GM10248 (cell line): ENCODE data around the gene MARCHF6.

Experiments
- CTCF ChIA-PET: fragments of 300-600 bp; sonication (Branson Sonifier 250); formaldehyde crosslinking; extraction: SDS; loops from one replicate; lab custom pipeline; 2021; ENCODE audit warnings: antibody characterized with exemption; lab: Yijun Ruan, JAX
- POLR2A ChIA-PET: fragments of 350-650 bp; sonication (Branson Sonifier 250); formaldehyde crosslinking; extraction: SDS; loops from one replicate; lab custom pipeline; 2020; ENCODE audit warnings: antibody characterized with exemption; lab: Yijun Ruan, JAX
- DNase-seq: peaks from one replicate; pipeline ENCODE4 v3.0.0; 2012; ENCODE audit errors: extremely low spot score
- TF ChIP-seq, protein P1 (sequence below): IDR thresholded peaks from 2 replicates; pipeline ENCODE4 v1.5.1; 2012; ENCODE audit warnings: mild to moderate bottlenecking, low read depth; ENCODE audit errors: extremely low read depth, missing control alignments, control extremely low read depth

MARCHF6 gene

GRCh38 chr5:10317825-10318682, 35.4 kb upstream of the MARCHF6 start:
- CTCF ChIA-PET: interaction anchor here (1.5 to 2.1 kb wide), 2 partner anchors 26 to 34 kb away, joined by 3 to 5 read pairs; no protein-coding TSS in a partner anchor
- POLR2A ChIA-PET: no interaction called here
- DNase-seq: no peak
- TF ChIP-seq, protein P1, sequence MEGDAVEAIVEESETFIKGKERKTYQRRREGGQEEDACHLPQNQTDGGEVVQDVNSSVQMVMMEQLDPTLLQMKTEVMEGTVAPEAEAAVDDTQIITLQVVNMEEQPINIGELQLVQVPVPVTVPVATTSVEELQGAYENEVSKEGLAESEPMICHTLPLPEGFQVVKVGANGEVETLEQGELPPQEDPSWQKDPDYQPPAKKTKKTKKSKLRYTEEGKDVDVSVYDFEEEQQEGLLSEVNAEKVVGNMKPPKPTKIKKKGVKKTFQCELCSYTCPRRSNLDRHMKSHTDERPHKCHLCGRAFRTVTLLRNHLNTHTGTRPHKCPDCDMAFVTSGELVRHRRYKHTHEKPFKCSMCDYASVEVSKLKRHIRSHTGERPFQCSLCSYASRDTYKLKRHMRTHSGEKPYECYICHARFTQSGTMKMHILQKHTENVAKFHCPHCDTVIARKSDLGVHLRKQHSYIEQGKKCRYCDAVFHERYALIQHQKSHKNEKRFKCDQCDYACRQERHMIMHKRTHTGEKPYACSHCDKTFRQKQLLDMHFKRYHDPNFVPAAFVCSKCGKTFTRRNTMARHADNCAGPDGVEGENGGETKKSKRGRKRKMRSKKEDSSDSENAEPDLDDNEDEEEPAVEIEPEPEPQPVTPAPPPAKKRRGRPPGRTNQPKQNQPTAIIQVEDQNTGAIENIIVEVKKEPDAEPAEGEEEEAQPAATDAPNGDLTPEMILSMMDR: no peak

- ChIA-PET POLR2A (no interaction called here), CTCF (interaction anchor here (1.1 to 2.1 kb wide), 3 partner anchors 28 to 39 kb away, joined by 3 to 5 read pairs (median 4); no protein-coding TSS in a partner anchor)
- TF ChIP-seq, protein P1: no peak
- no peak for DNase-seq
These were observed 34.2 kb upstream of the MARCHF6 start for GRCh38 chr5:10319202-10319851.

GRCh38 chr5:10320793-10321192, 32.7 kb upstream of the MARCHF6 start:
- TF ChIP-seq, protein P1: no peak
- CTCF ChIA-PET: no interaction called here
- DNase-seq: no peak
- POLR2A ChIA-PET: no interaction called here

DNA sequence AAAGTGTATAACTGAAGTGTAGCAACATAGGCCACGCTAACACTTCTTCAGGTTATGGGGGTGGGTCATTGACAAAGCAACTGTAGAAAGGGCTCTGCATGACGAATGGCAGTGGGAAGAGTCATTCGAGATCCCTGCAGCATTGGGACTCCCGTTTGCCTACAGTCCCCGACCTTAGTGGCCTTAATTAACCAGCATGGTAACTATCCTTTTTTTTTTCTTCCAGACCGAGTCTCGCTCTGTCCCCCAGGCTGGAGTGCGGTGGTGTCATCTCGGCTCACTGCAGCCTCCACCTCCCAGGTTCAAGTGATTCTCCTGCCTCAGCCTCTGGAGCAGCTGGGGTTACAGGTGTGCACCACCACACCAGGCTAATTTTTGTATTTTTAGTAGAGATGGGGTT, 31.6 kb upstream of the MARCHF6 start:
- ChIA-PET CTCF (no interaction called here), POLR2A (no interaction called here)
- DNase-seq: no peak
- TF ChIP-seq, protein P1: no peak

DNA sequence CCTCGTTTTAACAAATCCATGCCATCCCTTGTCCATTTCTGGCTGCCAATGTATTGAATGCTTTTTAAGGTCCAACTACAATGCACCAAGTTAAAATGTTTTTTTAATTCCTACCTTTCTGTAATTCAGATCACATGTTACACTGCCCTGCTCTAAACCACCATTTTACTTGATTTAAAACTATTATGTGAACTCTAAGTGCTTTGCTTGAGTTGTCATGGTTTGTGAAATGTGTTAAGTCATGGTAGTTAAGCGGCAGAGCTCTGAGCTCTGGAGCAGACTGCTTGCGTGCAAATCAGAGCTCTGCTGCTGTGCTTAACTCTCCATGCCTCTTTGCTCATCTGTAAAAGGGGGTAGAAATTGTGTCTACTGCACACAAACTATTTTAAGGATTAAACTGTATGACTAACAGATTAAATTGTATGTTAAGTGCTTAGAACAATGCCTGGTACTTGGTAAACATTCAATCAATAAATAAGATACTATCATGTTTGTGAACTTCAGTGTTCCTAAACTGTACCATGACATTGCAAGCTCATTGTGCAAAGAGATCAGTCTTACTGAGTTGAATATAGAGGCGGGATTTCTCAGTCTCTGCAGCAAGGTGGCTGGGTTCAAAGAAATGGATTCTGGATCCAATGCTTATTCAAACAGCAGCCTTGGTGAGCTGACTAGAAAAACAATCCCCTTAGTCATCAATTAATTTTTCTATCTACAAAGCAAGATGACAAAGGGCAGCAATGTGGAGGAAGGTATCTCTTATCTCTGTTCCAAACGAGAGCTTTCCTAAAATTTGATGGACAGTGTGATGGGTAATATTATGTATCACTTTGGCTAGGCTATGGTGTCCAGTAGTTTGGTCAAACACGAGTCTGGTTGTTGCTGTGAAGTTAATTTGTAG, 29.7 kb upstream of the MARCHF6 start:
- TF ChIP-seq, protein P1: no peak
- ChIA-PET CTCF (interaction anchor here (1.7 kb wide), 1 partner anchor 40 kb away, joined by 5 read pairs; no protein-coding TSS in a partner anchor), POLR2A (no interaction called here)
- DNase-seq: no peak
